SHP77 (cell line): ENCODE results near the gene TXNRD2.

Source experiments
- DNase-seq, 2 experiments: peaks; one replicate each; lab custom pipeline; 2025; lab: John Stamatoyannopoulos, UW

Gene TXNRD2

GRCh38 chr22:19875531-19876313 is 65.9 kb downstream of the TXNRD2 start:
- DNase-seq, result no peak

- DNase-seq, result no peak
Measured at GRCh38 chr22:19875061-19875530, 66.5 kb downstream of the TXNRD2 start.

- DNase-seq, result no peak
Measured at GRCh38 chr22:19874307-19875060, 67.1 kb downstream of the TXNRD2 start.

- DNase-seq, result no peak
Measured at GRCh38 chr22:19873960-19874306, 67.7 kb downstream of the TXNRD2 start.

- DNase-seq, result no peak
Measured at GRCh38 chr22:19873138-19873959, 68.3 kb downstream of the TXNRD2 start.

GRCh38 chr22:19872779-19873137 is 68.9 kb downstream of the TXNRD2 start:
- no peak for DNase-seq

GRCh38 chr22:19871845-19872778 is 69.5 kb downstream of the TXNRD2 start:
- no peak for DNase-seq

GRCh38 chr22:19871023-19871844 is 70.4 kb downstream of the TXNRD2 start:
- no peak for DNase-seq

GRCh38 chr22:19870153-19871022 is 71.2 kb downstream of the TXNRD2 start:
- no peak for DNase-seq

- no peak for DNase-seq
Measured at GRCh38 chr22:19869497-19870152, 72.0 kb downstream of the TXNRD2 start.

GRCh38 chr22:19868773-19869471 is 72.7 kb downstream of the TXNRD2 start:
- no peak for DNase-seq

- no peak for DNase-seq
Measured at GRCh38 chr22:19868333-19868732, 73.3 kb downstream of the TXNRD2 start.

GRCh38 chr22:19867617-19868016 is 74.0 kb downstream of the TXNRD2 start:
- no peak for DNase-seq

- DNase-seq, result no peak
Measured at GRCh38 chr22:19866665-19867009, 75.0 kb downstream of the TXNRD2 start.

- DNase-seq, result no peak
Measured at GRCh38 chr22:19865141-19865829, 76.3 kb downstream of the TXNRD2 start.

GRCh38 chr22:19864538-19865106 is 77.0 kb downstream of the TXNRD2 start:
- no peak for DNase-seq

- no peak for DNase-seq
Measured at GRCh38 chr22:19863571-19863970, 78.0 kb downstream of the TXNRD2 start.
